HepG2 (cell line): ENCODE data around the gene SP8. TPM values are rescaled to one million over a fixed set of nuclear protein-coding genes. Genes with fewer than 3 reads are reported as not detected.

Source experiments
- ATAC-seq: fragments of 200-7000 bp; cut with Tn5 transposase; 3 replicates; pipeline ENCODE4 v1.9.1; 2020; ENCODE audit warnings: mild to moderate bottlenecking, moderate library complexity
- BruUV-seq: library from RNA; stranded (reverse); fragments of 400-500 nt; replicated peaks from 2 replicates; lab custom pipeline; 2021; lab: Mats Ljungman, UMichigan
- CTCF ChIA-PET: fragments of 300-600 bp; formaldehyde crosslinking; extraction: SDS; loops from one replicate; lab custom pipeline; 2021; ENCODE audit warnings: low total read pairs, inconsistent platforms, low intra/inter-chr PET ratio; lab: Yijun Ruan, JAX
- POLR2A ChIA-PET: fragments of 350-600 bp; sonication (Branson Sonifier 250); formaldehyde crosslinking; loops from one replicate; lab custom pipeline; 2020; ENCODE audit warnings: antibody characterized with exemption, inconsistent platforms; lab: Yijun Ruan, JAX
- DNase-seq: peaks from one replicate; pipeline ENCODE4 v3.0.0-alpha.2; 2015; ENCODE audit warnings: low spot score
- FAIRE-seq: peaks from 3 replicates; lab custom pipeline; 2011; peaks lifted over from hg19 to GRCh38; lab: Jason Lieb, UNC
- H2AFZ ChIP-seq: one replicate; pipeline ENCODE4 v1.6.1; 2011; ENCODE audit warnings: low read length, inconsistent platforms
- H3K27ac ChIP-seq: fragments of 300-600 bp; 3 replicates; pipeline ENCODE4 v1.8.0; 2011; ENCODE audit warnings: mixed run types, mild to moderate bottlenecking, mixed read lengths, low read length, inconsistent platforms; ENCODE audit not compliant: insufficient read depth; ENCODE audit errors: extremely low read length
- H3K27me3 ChIP-seq, 2 experiments: fragments of 200-600 bp in 1 of 2; 2 replicates in 1 of 2; 3 replicates in 1 of 2; pipeline versions ENCODE4 v1.6.0 to v1.8.0; 2011; ENCODE audit warnings: low read length in 2 of 2, mild to moderate bottlenecking in 2 of 2, moderate library complexity in 2 of 2, inconsistent platforms in 1 of 2; ENCODE audit not compliant: insufficient read depth in 2 of 2, control insufficient read depth in 1 of 2
- H3K36me3 ChIP-seq, 2 experiments: fragments of 200-600 bp in 1 of 2; replicated peaks in 1 of 2; 2 replicates in 1 of 2; 3 replicates in 1 of 2; pipeline versions ENCODE4 v1.5.1 to v1.8.0; 2011; ENCODE audit warnings: low read length in 2 of 2, inconsistent platforms in 1 of 2; ENCODE audit not compliant: insufficient read depth in 2 of 2, control insufficient read depth in 1 of 2
- H3K4me1 ChIP-seq: 2 replicates; pipeline ENCODE4 v1.5.1; 2012; ENCODE audit warnings: low read length, inconsistent platforms; ENCODE audit not compliant: insufficient read depth
- H3K4me2 ChIP-seq: 2 replicates; pipeline ENCODE4 v1.6.0; 2011; ENCODE audit warnings: low read depth, low read length, inconsistent platforms
- H3K4me3 ChIP-seq, 3 experiments: fragments of 200-600 bp in 1 of 3; sonication (generic), shearing (Covaris generic) in 1 of 3; replicated peaks in 1 of 3; 2 replicates each; pipeline ENCODE4 v1.5.1; 2011 to 2016; ENCODE audit warnings: low read length in 3 of 3, inconsistent platforms in 2 of 3, low read depth in 2 of 3, mild to moderate bottlenecking in 2 of 3, control low read depth in 1 of 3, mixed read lengths in 1 of 3; ENCODE audit not compliant: insufficient read depth in 1 of 3
- H3K79me2 ChIP-seq: one replicate; pipeline ENCODE4 v1.6.1; 2011; ENCODE audit warnings: low read length, inconsistent platforms; ENCODE audit not compliant: insufficient read depth
- H3K9ac ChIP-seq: 2 replicates; pipeline ENCODE4 v1.6.0; 2011; ENCODE audit warnings: mild to moderate bottlenecking, low read depth, low read length, inconsistent platforms; ENCODE audit not compliant: insufficient read depth
- H3K9me3 ChIP-seq: 2 replicates; pipeline ENCODE4 v1.5.1; 2012; ENCODE audit warnings: mild to moderate bottlenecking, low read length
- H4K20me1 ChIP-seq: 2 replicates; pipeline ENCODE4 v1.6.0; 2011; ENCODE audit warnings: inconsistent platforms, mild to moderate bottlenecking, low read length, moderate library complexity; ENCODE audit not compliant: insufficient read depth
- AHR ChIP-seq: IDR thresholded peaks from 2 replicates; pipeline ENCODE4 v1.6.1; 2018; ENCODE audit warnings: missing genetic modification reagents, missing compliant biosample characterization
- DMTF1 ChIP-seq: sonication (generic); formaldehyde crosslinking; IDR thresholded peaks from 2 replicates; pipeline ENCODE4 v1.4.0; 2020; ENCODE audit warnings: mild to moderate bottlenecking, missing genetic modification reagents
- HOXD1 ChIP-seq: sonication (generic); formaldehyde crosslinking; IDR thresholded peaks from 2 replicates; pipeline ENCODE4 v1.5.0; 2020; ENCODE audit warnings: missing genetic modification reagents
- NFE2L1 ChIP-seq: sonication (generic); formaldehyde crosslinking; IDR thresholded peaks from 2 replicates; pipeline ENCODE4 v1.4.0; 2020; ENCODE audit warnings: missing genetic modification reagents, mild to moderate bottlenecking, borderline replicate concordance
- PAWR ChIP-seq: sonication (generic); formaldehyde crosslinking; IDR thresholded peaks from 2 replicates; pipeline ENCODE4 v1.4.0; 2020; ENCODE audit warnings: missing genetic modification reagents, mild to moderate bottlenecking, borderline replicate concordance
- RFX1 ChIP-seq: fragments of 450-650 bp; IDR thresholded peaks from 2 replicates; pipeline ENCODE4 v1.6.1; 2017
- SRF ChIP-seq: IDR thresholded peaks from 2 replicates; pipeline ENCODE4 v1.6.1; 2011; ENCODE audit warnings: mild to moderate bottlenecking, low read depth, low read length, moderate library complexity
- TBX2 ChIP-seq: sonication (generic); formaldehyde crosslinking; IDR thresholded peaks from 2 replicates; pipeline ENCODE4 v1.5.0; 2020; ENCODE audit warnings: missing genetic modification reagents, mild to moderate bottlenecking, borderline replicate concordance
- TEAD2 ChIP-seq: sonication (generic); formaldehyde crosslinking; IDR thresholded peaks from 2 replicates; pipeline ENCODE4 v1.9.0; 2021; ENCODE audit warnings: missing genetic modification reagents
- YEATS2 ChIP-seq: sonication (generic); formaldehyde crosslinking; IDR thresholded peaks from 2 replicates; pipeline ENCODE4 v1.4.0; 2020; ENCODE audit warnings: missing genetic modification reagents, borderline replicate concordance
- ZBTB3 ChIP-seq: sonication (generic); formaldehyde crosslinking; IDR thresholded peaks from 2 replicates; pipeline ENCODE4 v1.4.0; 2020; ENCODE audit warnings: low read depth, mild to moderate bottlenecking, moderate library complexity, missing genetic modification reagents, borderline replicate concordance
- ZNF703 ChIP-seq: sonication (generic); formaldehyde crosslinking; IDR thresholded peaks from 2 replicates; pipeline ENCODE4 v1.5.1; 2020; ENCODE audit warnings: missing genetic modification reagents, mild to moderate bottlenecking, moderate library complexity, borderline replicate concordance
- WGBS: methylation state at CpG from one replicate; pipeline ENCODE4 v1.1.6; 2017; ENCODE audit warnings: low lambda C conversion rate; 5-methylcytosine and 5-hydroxymethylcytosine counted together
- in situ Hi-C: cut with HindIII; loops from 2 replicates; pipeline ENCODE4 v1.10.0; 2017; ENCODE audit warnings: low pct_unique_long_range_greater_than_20kb; ENCODE audit not compliant: extremely low pct_ligation_motif_present
- intact Hi-C: fragments of 100-400 bp; cut with micrococcal nuclease; formaldehyde crosslinking; loops from one replicate; pipeline ENCODE4 v1.10.0; 2022; ENCODE audit not compliant: unreplicated experiment
- polyA plus RNA-seq, 8 experiments: library from polyadenylated mRNA; depleted of rRNA in 3 of 8; stranded (reverse) in 7 of 8; unstranded in 1 of 8; fragments of >200 nt; fragmentation: Illumina TruSeq in 4 of 8; extraction: Trizol in 4 of 8; gene quantifications; 2 replicates each; pipeline versions ENCODE4 v1.2.1 to v1.2.3, GENCODE V29; 2011 to 2016; ENCODE audit warnings: low read depth in 4 of 8, missing spikeins in 1 of 8, mixed read lengths in 1 of 8; ENCODE audit not compliant: insufficient read depth in 1 of 8
- total RNA-seq, 5 experiments: library from RNA; depleted of rRNA; stranded (reverse); fragments of >200 nt; fragmentation: Illumina TruSeq; extraction: Trizol; gene quantifications; 2 replicates each; pipeline ENCODE4 v1.2.3, GENCODE V29; 2016; ENCODE audit warnings: low read depth in 1 of 5
- TF ChIP-seq, protein P1 (sequence below): sonication (generic); formaldehyde crosslinking; IDR thresholded peaks from 2 replicates; pipeline ENCODE4 v1.5.0; 2020; ENCODE audit warnings: mild to moderate bottlenecking, missing genetic modification reagents
- TF ChIP-seq, protein P2 (sequence below): sonication (generic); formaldehyde crosslinking; IDR thresholded peaks from 2 replicates; pipeline ENCODE4 v1.5.1; 2020; ENCODE audit warnings: missing genetic modification reagents, mild to moderate bottlenecking, borderline replicate concordance
- TF ChIP-seq, protein P3 (sequence below): sonication (generic); formaldehyde crosslinking; IDR thresholded peaks from 2 replicates; pipeline ENCODE4 v1.4.0; 2020; ENCODE audit warnings: mild to moderate bottlenecking, missing genetic modification reagents

Gene SP8
- total and polyA plus RNA-seq, 2 of the 13 experiments (the other 11 are each of a cell fraction or from before 2014, with no cell fraction given) = not detected

DNA sequence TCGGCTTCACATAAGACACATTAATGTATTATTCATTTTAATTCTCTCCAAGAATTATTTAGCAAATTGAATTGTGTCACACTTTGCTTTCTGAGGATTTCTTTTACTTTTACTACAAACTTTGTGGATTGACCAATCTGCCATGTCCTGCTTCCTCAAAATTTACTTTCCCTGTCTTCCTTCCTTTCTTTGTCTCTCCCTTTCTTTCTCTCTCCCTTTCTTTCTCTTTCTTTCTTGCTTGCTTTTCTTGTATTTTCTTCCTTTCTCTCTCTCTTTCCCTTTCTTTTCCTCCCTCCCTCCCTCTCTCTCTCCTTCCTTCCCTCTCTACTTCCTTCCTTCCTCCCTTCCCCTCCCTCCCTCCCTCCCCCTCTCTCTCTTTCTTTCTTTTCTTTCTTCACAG is 37.8 kb downstream of the SP8 start:
- Histone ChIP-seq H4K20me1 (no peaks in the 10 kb centered on the region), H3K27me3 (no peaks in the 10 kb centered on the region), H3K4me1 (no peaks in the 10 kb centered on the region), H3K4me2 (no peak overlapping the region), H3K4me3 (no peak overlapping the region)
- 94% methylated on average over 1 of the region's 1 CpG for WGBS
- DNase-seq (no peak), FAIRE-seq (no peak), ATAC-seq (no peak)
- POLR2A ChIA-PET = no interaction called here
- intact Hi-C loops = no loop called here
- TF ChIP-seq TEAD2 (CRISPR knock-in tag) (no peak), AHR (no peak), TBX2 (CRISPR knock-in tag) (no peak), ZBTB3 (CRISPR knock-in tag) (no peak), YEATS2 (CRISPR knock-in tag) (no peak), HOXD1 (CRISPR knock-in tag) (no peak), PAWR (no peak), DMTF1 (CRISPR knock-in tag) (no peak), ZNF703 (no peak), RFX1 (no peak), SRF (no peak), NFE2L1 (no peak)
- TF ChIP-seq, protein P1, sequence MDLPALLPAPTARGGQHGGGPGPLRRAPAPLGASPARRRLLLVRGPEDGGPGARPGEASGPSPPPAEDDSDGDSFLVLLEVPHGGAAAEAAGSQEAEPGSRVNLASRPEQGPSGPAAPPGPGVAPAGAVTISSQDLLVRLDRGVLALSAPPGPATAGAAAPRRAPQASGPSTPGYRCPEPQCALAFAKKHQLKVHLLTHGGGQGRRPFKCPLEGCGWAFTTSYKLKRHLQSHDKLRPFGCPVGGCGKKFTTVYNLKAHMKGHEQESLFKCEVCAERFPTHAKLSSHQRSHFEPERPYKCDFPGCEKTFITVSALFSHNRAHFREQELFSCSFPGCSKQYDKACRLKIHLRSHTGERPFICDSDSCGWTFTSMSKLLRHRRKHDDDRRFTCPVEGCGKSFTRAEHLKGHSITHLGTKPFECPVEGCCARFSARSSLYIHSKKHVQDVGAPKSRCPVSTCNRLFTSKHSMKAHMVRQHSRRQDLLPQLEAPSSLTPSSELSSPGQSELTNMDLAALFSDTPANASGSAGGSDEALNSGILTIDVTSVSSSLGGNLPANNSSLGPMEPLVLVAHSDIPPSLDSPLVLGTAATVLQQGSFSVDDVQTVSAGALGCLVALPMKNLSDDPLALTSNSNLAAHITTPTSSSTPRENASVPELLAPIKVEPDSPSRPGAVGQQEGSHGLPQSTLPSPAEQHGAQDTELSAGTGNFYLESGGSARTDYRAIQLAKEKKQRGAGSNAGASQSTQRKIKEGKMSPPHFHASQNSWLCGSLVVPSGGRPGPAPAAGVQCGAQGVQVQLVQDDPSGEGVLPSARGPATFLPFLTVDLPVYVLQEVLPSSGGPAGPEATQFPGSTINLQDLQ (CRISPR knock-in tag) = no peak
- TF ChIP-seq, protein P2, sequence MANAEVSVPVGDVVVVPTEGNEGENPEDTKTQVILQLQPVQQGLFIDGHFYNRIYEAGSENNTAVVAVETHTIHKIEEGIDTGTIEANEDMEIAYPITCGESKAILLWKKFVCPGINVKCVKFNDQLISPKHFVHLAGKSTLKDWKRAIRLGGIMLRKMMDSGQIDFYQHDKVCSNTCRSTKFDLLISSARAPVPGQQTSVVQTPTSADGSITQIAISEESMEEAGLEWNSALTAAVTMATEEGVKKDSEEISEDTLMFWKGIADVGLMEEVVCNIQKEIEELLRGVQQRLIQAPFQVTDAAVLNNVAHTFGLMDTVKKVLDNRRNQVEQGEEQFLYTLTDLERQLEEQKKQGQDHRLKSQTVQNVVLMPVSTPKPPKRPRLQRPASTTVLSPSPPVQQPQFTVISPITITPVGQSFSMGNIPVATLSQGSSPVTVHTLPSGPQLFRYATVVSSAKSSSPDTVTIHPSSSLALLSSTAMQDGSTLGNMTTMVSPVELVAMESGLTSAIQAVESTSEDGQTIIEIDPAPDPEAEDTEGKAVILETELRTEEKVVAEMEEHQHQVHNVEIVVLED (CRISPR knock-in tag) = no peak
- TF ChIP-seq, protein P3, sequence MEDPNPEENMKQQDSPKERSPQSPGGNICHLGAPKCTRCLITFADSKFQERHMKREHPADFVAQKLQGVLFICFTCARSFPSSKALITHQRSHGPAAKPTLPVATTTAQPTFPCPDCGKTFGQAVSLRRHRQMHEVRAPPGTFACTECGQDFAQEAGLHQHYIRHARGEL (CRISPR knock-in tag) = no peak
- TF ChIP-seq, all 625 proteins: peak for 0
- Histone ChIP-seq H3K9ac (no peak overlapping the region), H3K27ac (no peak overlapping the region), H3K79me2 (no peaks in the 10 kb centered on the region), H3K36me3 (no peaks in the 10 kb centered on the region), H3K9me3 (no peaks in the 10 kb centered on the region), H2AFZ (no peak overlapping the region)
- CTCF ChIA-PET = no interaction called here
- in situ Hi-C loops = no loop called here
- BruUV-seq = no TSS peak
